ENCODE measurements around the gene ERLEC1. TPM values are rescaled to one million over a fixed set of nuclear protein-coding genes. Genes with fewer than 3 reads are reported as not detected.
"Not testable (repeated sequence)": the region's sequence is repeated elsewhere in the genome, so short reads cannot be mapped to it uniquely, and the experiment has no call there.

The ERLEC1 gene
- polyA plus RNA-seq, 1 donor from 2014 or later: 88.6 TPM

DNA sequence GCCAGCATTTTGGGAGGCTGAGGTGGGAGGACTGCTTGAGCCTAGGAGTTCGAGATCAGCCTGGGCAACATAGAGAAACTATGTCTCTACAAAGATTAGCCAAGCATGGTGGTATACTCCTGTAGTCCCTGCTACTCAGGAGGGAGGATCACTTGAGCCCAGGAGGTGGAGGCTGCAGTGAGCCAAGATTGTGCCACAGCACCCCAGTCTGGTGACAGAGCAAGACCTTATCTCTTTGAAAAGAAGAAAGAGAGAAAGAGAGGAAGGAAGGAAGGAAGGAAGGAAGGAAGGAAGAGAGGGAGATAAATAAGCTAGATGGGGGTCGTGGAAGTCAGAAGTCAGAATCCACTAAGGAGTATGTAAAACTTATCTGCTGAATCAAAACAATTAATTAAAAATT, 56.8 kb downstream of the ERLEC1 start:
- Histone ChIP-seq H3K4me2 (ENCODE audit: low read length) (no peak overlapping the region), H3F3A (ENCODE audit: insufficient read depth, low read length, poor library complexity, severe bottlenecking) (no peaks in the 10 kb centered on the region), H3K36me3 (ENCODE audit: insufficient read depth, low read length) (no peaks in the 10 kb centered on the region), H3K9ac (ENCODE audit: low read length) (no peak overlapping the region), H3K27me3 (ENCODE audit: insufficient read depth, low read depth, low read length) (no peaks in the 10 kb centered on the region), H3K9me3 (ENCODE audit: low read length) (no peaks in the 10 kb centered on the region), H3K9me2 (ENCODE audit: insufficient read depth, low read length) (no peaks in the 10 kb centered on the region), H2AFZ (ENCODE audit: low read depth, low read length) (no peak overlapping the region), H3K4me3 (ENCODE audit: low read length) (no peak overlapping the region), H3K27ac (ENCODE audit: low read length) (no peak overlapping the region), H4K20me1 (ENCODE audit: insufficient read depth) (no peaks in the 10 kb centered on the region), H3K79me2 (replicated peaks; ENCODE audit: insufficient read depth, low read length) (no peaks in the 10 kb centered on the region)
- TF ChIP-seq POLR2AphosphoS5 (IDR thresholded peaks at IDR 0.05) (no peak), RAD21 (conservative IDR thresholded peaks at IDR 0.05) (no peak), EZH2 (IDR thresholded peaks at IDR 0.05; ENCODE audit: borderline replicate concordance, insufficient read depth, low read length, poor library complexity, severe bottlenecking) (no peak), CTCF (IDR thresholded peaks at IDR 0.05; ENCODE audit: poor library complexity, severe bottlenecking) (no peak), EP300 (conservative IDR thresholded peaks at IDR 0.05; ENCODE audit: poor library complexity, severe bottlenecking) (no peak)

GRCh38 chr2:53848062-53848461, 61.2 kb downstream of the ERLEC1 start:
- no peak overlapping the region for H3K4me2 ChIP-seq (ENCODE audit: low read length)
- no peak overlapping the region for H2AFZ ChIP-seq (ENCODE audit: low read depth, low read length)
- no peak overlapping the region for H3K4me3 ChIP-seq (ENCODE audit: low read length)
- H3K36me3 ChIP-seq (ENCODE audit: insufficient read depth, low read length): no peaks in the 10 kb centered on the region
- H4K20me1 ChIP-seq (ENCODE audit: insufficient read depth): no peaks in the 10 kb centered on the region
- no peaks in the 10 kb centered on the region for H3K27me3 ChIP-seq (ENCODE audit: insufficient read depth, low read depth, low read length)
- no peak overlapping the region for H3K27ac ChIP-seq (ENCODE audit: low read length)
- TF ChIP-seq, protein P1, sequence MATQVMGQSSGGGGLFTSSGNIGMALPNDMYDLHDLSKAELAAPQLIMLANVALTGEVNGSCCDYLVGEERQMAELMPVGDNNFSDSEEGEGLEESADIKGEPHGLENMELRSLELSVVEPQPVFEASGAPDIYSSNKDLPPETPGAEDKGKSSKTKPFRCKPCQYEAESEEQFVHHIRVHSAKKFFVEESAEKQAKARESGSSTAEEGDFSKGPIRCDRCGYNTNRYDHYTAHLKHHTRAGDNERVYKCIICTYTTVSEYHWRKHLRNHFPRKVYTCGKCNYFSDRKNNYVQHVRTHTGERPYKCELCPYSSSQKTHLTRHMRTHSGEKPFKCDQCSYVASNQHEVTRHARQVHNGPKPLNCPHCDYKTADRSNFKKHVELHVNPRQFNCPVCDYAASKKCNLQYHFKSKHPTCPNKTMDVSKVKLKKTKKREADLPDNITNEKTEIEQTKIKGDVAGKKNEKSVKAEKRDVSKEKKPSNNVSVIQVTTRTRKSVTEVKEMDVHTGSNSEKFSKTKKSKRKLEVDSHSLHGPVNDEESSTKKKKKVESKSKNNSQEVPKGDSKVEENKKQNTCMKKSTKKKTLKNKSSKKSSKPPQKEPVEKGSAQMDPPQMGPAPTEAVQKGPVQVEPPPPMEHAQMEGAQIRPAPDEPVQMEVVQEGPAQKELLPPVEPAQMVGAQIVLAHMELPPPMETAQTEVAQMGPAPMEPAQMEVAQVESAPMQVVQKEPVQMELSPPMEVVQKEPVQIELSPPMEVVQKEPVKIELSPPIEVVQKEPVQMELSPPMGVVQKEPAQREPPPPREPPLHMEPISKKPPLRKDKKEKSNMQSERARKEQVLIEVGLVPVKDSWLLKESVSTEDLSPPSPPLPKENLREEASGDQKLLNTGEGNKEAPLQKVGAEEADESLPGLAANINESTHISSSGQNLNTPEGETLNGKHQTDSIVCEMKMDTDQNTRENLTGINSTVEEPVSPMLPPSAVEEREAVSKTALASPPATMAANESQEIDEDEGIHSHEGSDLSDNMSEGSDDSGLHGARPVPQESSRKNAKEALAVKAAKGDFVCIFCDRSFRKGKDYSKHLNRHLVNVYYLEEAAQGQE (IDR thresholded peaks at IDR 0.05; ENCODE audit: borderline replicate concordance): no peak
- no peak for TF ChIP-seq CTCF (IDR thresholded peaks at IDR 0.05; ENCODE audit: poor library complexity, severe bottlenecking)
- TF ChIP-seq TAF1 (IDR thresholded peaks at IDR 0.05; ENCODE audit: low read depth): no peak
- TF ChIP-seq SMC3 (conservative IDR thresholded peaks at IDR 0.05; ENCODE audit: poor library complexity): no peak
- no peak for TF ChIP-seq MXI1 (conservative IDR thresholded peaks at IDR 0.05; ENCODE audit: poor library complexity, severe bottlenecking)
- no peak for TF ChIP-seq EP300 (conservative IDR thresholded peaks at IDR 0.05; ENCODE audit: poor library complexity, severe bottlenecking)
- TF ChIP-seq POLR2AphosphoS5 (IDR thresholded peaks at IDR 0.05): no peak
- no peak for TF ChIP-seq RAD21 (conservative IDR thresholded peaks at IDR 0.05)
- no peak for TF ChIP-seq EZH2 (IDR thresholded peaks at IDR 0.05; ENCODE audit: borderline replicate concordance, insufficient read depth, low read length, poor library complexity, severe bottlenecking)
- H3K79me2 ChIP-seq (replicated peaks; ENCODE audit: insufficient read depth, low read length): no peaks in the 10 kb centered on the region
- H3K9ac ChIP-seq (ENCODE audit: low read length): no peak overlapping the region
- H3K9me2 ChIP-seq (ENCODE audit: insufficient read depth, low read length): no peaks in the 10 kb centered on the region
- no peaks in the 10 kb centered on the region for H3K9me3 ChIP-seq (ENCODE audit: low read length)
- H3F3A ChIP-seq (ENCODE audit: insufficient read depth, low read length, poor library complexity, severe bottlenecking): no peaks in the 10 kb centered on the region

DNA sequence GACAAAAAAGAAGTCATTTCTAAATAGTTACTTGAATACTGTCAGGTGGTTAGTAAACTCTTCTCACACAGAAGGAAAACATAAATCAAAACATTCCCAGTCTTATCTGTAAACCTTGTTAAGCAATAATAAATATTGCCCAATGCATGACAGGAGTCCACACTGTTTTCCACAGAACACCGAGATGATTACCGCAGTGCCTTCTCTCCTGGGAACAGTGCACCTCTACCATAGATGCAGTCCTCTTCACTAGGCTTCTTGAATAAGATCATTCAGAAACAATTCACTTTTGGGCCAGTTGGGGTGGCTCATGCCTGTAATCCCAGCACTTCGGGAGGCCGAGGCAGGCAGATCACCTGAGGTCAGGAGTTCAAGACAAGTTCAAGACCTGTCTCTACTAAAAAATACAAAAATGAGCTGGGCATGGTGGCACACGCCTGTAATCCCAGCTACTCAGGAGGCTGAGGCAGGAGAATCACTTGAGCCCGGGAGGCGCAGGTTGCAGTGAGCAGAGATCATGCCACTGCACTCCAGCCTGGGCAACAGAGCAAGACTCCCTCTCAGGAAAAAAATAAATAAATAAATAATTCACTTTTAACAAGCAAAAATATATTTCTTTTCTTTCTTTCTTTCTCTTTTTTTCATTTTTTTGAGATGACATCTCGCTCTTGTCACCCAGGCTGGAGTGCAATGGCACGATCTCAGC, 64.4 kb downstream of the ERLEC1 start:
- not testable (repeated sequence) for H3K36me3 ChIP-seq (ENCODE audit: insufficient read depth, low read length)

More for the DNA sequence above, 64.4 kb downstream of the ERLEC1 start:
- H3K4me3 ChIP-seq (ENCODE audit: low read length); H3K27me3 ChIP-seq (ENCODE audit: insufficient read depth, low read depth, low read length); H3K9ac ChIP-seq (ENCODE audit: low read length); H2AFZ ChIP-seq (ENCODE audit: low read depth, low read length); H3F3A ChIP-seq (ENCODE audit: insufficient read depth, low read length, poor library complexity, severe bottlenecking); H3K4me2 ChIP-seq (ENCODE audit: low read length); H4K20me1 ChIP-seq (ENCODE audit: insufficient read depth); H3K79me2 ChIP-seq (replicated peaks; ENCODE audit: insufficient read depth, low read length); H3K9me3 ChIP-seq (ENCODE audit: low read length); H3K9me2 ChIP-seq (ENCODE audit: insufficient read depth, low read length); H3K27ac ChIP-seq (ENCODE audit: low read length): not testable (repeated sequence)

All from neural cell (in vitro differentiated cells).